GM19099 (cell line): Measurements from ENCODE around the gene OTOG.

Source experiments
- POLR2A ChIP-seq: IDR thresholded peaks from 3 replicates; pipeline ENCODE4 v1.6.1; 2011; ENCODE audit warnings: low read depth; ENCODE audit not compliant: insufficient read length; ENCODE audit errors: extremely low read depth

OTOG gene

GRCh38 chr11:17603056-17603825 lies 56.2 kb downstream of the OTOG start:
- no peak for TF ChIP-seq POLR2A

DNA sequence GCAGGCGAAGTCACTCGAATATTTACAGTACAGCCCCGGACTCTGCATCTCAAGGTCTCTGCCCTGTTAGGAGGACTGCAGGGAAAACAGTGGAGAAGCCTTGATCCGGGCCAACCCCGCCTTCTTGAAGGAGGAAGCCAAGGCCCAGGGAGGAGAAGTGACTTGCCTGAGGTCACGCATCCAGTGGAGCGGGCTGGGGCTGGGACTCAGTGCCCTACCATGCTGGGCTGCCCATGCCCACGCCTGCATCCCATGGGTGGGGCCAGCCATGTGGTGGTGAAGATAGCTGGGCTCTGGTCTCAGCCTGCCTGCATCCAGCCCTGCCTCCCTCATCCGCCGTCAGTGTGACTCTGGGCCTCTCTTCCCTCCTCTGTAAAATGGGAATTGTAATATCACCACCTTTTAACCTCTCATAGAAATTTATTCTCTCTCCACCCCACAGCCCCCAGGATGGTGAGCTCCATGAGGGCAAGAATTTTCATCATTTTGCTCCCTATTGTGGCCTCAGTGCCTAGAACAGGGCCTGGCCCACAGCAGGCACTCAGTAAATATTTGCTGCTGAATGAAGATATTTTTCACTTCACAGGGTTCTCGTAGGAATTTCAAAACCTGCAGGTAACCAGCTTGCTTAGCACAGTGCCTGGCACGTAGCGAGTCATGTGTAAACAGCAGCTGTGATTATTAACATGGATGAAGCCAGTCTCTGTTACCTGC lies 57.3 kb downstream of the OTOG start:
- no peak for TF ChIP-seq POLR2A

- TF ChIP-seq POLR2A: no peak
Observed at GRCh38 chr11:17604915-17605233, 57.8 kb downstream of the OTOG start.

DNA sequence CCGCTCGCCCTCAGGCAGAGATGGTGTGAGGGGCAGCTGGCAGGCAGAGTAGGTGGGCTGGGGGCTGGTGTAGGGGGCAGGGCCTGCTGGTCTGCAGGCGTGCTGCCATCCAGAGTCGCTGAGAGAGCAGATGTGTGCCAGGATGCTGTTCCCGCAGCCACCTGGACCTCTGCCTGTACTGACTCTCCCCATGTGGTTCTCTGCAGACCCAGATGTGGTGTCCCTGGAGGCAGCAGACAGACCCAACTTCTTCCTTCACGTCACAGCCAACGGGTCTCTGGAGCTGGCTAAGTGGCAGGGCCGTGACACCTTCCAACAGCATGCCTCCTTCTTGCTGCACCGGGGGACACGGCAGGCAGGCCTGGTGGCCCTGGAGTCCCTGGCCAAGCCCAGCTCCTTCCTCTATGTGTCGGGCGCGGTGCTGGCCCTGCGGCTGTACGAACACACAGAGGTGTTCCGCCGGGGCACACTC lies 58.6 kb downstream of the OTOG start:
- TF ChIP-seq POLR2A: no peak

GRCh38 chr11:17606233-17607082 lies 59.4 kb downstream of the OTOG start:
- TF ChIP-seq POLR2A: no peak

DNA sequence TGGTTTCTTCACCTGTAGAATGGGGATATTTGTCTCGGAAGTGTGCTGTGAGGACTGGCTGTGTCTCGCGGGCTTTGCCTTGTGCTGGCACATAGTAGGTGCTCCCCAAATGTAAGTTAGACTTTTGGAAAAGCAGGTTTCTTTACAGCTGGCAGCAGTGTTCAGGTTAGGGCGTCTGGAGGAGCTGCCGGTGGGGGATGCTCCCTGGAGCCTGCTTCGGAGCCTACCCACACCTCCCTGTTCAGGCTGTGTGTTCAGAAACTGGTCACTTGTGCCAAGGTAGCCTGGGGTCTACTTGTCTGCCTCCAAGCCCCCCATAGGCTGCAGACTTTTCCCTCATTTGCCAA lies 60.0 kb downstream of the OTOG start:
- TF ChIP-seq POLR2A: no peak

DNA sequence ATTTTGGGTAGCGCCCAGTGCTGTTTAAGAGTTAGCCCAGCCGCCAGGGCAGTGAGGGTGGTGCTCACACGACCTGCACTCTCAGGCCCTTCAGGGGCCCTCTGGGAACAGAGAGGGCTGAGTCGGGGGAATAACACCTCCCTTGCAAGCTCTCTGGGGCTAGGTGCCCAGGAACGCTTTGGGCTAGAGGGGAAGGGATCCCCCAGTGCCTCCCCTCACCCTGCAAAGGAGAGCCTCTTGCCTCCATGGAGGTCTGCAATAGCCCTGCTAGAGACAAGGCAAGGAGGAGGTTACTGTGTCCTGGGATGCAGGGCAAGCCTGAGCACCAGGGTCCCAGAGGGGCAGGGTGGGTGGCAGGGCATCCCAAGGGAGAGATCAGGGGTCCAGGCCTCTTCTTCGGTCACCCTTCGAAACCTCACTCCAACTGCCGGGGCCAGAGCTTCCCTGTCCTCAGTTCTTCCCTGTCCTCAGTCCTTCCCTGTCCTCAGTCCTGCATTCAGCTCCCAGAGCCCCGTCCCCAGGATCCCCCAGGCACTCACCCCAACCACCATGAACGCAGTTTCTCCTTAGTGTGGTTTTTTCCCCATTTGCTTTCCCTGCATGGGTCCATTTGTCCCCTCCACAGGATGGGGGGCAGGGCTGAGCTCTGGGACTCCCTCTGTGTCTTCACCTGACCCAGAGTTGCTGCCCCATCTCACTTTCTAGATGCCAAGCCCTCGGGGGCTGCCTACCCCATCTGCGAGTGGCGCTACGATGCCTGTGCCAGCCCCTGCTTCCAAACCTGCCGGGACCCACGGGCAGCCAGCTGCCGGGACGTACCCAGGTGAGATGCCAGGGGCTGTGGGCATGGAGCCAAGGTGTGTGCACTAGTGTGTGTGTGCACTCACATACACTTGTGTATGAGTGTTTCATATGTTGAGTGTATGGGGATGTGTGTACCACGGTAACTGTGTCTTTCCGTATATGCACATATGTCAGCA lies 60.8 kb downstream of the OTOG start:
- no peak for TF ChIP-seq POLR2A

GRCh38 chr11:17608821-17609220 lies 61.8 kb downstream of the OTOG start:
- TF ChIP-seq POLR2A: no peak

DNA sequence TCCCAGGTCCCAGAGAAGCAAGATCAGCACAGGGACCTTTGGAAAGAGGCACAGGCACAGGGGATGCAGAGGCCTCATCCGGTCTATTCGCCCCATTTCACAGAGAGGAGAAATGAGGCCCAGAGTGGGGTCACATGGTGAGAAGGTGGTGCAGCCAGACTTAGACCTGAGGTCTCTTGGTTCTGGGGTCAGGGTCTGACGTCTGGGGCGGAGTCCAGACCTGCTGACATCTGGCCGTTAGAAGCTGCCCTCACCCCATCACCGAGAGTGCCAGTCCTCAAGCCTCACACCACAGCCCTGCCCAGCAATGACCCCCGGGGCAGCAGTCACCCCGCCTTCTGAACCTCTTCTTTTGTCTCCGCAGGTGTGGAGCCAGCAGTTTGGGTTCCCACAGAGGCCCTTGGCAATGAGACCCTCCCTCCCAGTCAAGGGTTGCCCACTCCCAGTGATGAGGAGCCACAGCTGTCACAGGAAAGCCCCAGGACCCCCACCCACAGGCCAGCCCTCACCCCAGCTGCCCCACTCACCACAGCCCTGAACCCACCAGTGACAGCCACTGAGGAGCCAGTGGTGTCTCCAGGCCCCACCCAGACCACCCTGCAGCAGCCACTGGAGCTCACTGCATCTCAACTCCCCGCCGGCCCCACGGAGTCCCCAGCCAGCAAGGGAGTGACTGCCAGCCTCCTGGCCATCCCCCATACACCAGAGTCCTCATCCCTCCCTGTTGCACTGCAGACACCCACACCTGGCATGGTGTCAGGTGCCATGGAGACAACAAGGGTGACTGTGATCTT lies 62.4 kb downstream of the OTOG start:
- TF ChIP-seq POLR2A: no peak

- no peak for TF ChIP-seq POLR2A
Observed at GRCh38 chr11:17610085-17610894, 63.2 kb downstream of the OTOG start.

- TF ChIP-seq POLR2A: no peak
Observed at GRCh38 chr11:17611049-17611448, 64.0 kb downstream of the OTOG start.

- no peak for TF ChIP-seq POLR2A
Observed at GRCh38 chr11:17611503-17612220, 64.6 kb downstream of the OTOG start.
